Heart left ventricle (tissue), 13 donors: ENCODE measurements around the gene SLC2A4.

Experiments used
- POLR2A ChIP-seq, 2 donors: fragments of 450-650 bp; IDR thresholded peaks; one replicate each; pipeline ENCODE4 v1.6.1; 2017; ENCODE audit warnings: antibody characterized with exemption in 2 of 2, mild to moderate bottlenecking in 2 of 2, moderate library complexity in 2 of 2
- TF ChIP-seq, protein P1 (sequence below), 12 donors: fragments of 200-600 bp; sonication (generic) in 4 of 12; IDR thresholded peaks; one replicate each; pipeline versions ENCODE4 v1.5.0 to v1.8.0; 2018 to 2022; ENCODE audit warnings: antibody characterized with exemption in 12 of 12, mild to moderate bottlenecking in 5 of 12
- donor health status: ischemic (EF 13 %, LVEDD 7.1; RV severe dilation, severe dysfunction).
- donor health status: DM: no; HTN: yes; CAD: no.
- donor health status: DM: no; HTN: no; CAD: no.
- donor health status: ischemic (EF 25% LVEDD 6.9; RV normal size, moderate dysfunction).
- donor health status: ischemic (EF 25% LVEDD 5.7; RV mildly dilated, moderate dysfunction).
- donor health status: ischemic (EF 35%, LVEDD 5.7; RV mildly dilated, moderate dysfunction).
- donor health status: nonischemic (EF 11% LVEDD 7.7; RV severe dilation, severe dysfunction).
- donor health status: DM: yes; HTN: yes; CAD: no.
- donor health status: PGD.
- donor health status: ischemic (EF 29% LVEDD 5.4; RV normal size, mild dysfunction).
- donor health status: nonischemic (EF 23%, LVEDD 6.1; RV moderate dilation, normal function).

DNA sequence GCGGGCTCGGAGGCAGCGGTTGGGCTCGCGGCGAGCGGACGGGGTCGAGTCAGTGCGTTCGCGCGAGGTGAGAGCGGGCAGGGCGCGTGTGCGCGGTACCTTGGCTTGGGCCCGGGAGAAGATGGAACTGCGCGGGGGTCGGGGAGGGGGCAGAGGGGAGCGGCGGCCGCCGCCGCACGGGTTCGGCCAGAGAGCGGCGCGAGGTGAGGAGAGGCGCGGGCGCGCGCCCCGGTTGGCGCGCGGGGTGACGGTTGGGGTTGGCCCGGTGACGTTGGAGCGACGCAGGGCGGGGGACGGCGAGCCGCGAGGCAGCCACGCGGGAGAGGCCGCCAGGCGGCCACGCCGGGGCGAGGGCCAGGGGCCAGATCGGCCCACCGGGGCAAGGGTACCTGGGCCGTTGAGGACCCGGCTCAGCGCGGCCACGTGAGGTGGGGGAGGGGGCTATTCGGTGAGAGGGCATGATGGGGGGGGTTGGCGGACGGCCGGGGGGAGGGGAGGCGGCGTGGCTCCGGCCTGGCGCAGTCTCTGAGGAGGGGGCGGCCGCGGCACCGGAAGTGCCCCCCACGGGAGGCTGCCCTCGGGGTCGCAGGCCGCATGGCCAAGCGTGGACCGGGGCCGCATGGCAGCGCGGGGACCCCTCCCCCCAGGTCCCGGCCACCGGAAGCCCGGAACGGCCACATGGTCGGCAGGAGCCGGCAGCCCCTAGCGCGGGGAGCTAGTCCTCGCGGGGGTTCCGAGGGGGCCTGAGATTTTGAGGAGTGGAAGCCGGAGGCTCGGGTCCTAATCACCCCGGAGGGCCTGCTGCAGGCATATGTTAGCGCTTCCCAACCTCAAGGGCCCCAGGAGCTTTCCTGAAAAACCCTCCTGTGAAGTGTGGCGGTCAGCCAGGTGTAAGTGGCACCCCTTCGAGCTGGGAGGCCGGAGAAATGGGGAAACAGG is 26.4 kb downstream of the SLC2A4 start:
- peak; percentile 44 to 78 for TF ChIP-seq POLR2A (IDR thresholded peaks at IDR 0.05)
- TF ChIP-seq, protein P1, sequence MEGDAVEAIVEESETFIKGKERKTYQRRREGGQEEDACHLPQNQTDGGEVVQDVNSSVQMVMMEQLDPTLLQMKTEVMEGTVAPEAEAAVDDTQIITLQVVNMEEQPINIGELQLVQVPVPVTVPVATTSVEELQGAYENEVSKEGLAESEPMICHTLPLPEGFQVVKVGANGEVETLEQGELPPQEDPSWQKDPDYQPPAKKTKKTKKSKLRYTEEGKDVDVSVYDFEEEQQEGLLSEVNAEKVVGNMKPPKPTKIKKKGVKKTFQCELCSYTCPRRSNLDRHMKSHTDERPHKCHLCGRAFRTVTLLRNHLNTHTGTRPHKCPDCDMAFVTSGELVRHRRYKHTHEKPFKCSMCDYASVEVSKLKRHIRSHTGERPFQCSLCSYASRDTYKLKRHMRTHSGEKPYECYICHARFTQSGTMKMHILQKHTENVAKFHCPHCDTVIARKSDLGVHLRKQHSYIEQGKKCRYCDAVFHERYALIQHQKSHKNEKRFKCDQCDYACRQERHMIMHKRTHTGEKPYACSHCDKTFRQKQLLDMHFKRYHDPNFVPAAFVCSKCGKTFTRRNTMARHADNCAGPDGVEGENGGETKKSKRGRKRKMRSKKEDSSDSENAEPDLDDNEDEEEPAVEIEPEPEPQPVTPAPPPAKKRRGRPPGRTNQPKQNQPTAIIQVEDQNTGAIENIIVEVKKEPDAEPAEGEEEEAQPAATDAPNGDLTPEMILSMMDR (IDR thresholded peaks at IDR 0.05): peak in 1 of 12 donors; percentile 15
